Hepatocyte (in vitro differentiated cells): ENCODE data around the gene ZNF683.

Source experiments
- CTCF ChIP-seq: fragments of 200-600 bp; sonication (generic); IDR thresholded peaks from 2 replicates; pipeline ENCODE4 v1.5.1; 2016; ENCODE audit warnings: antibody characterized with exemption, mild to moderate bottlenecking; ENCODE audit not compliant: poor library complexity
- EZH2 ChIP-seq: fragments of 200-600 bp; sonication (generic); IDR thresholded peaks from 2 replicates; pipeline ENCODE4 v1.6.1; 2016; ENCODE audit warnings: antibody characterized with exemption, mild to moderate bottlenecking, borderline replicate concordance
- EZH2phosphoT487 ChIP-seq: fragments of 200-600 bp; sonication (generic); IDR thresholded peaks from one replicate; pipeline ENCODE4 v1.6.1; 2018; ENCODE audit warnings: antibody characterized with exemption, mild to moderate bottlenecking, low read depth, moderate library complexity; ENCODE audit not compliant: unreplicated experiment, severe bottlenecking

GRCh38 chr1:26364956-26365355 lies 7.6 kb downstream of the ZNF683 start:
- TF ChIP-seq EZH2, result no peak
- TF ChIP-seq CTCF, result no peak
- TF ChIP-seq EZH2phosphoT487, result no peak
